Left ventricle myocardium inferior (tissue), 1 donor: ENCODE results near the gene CTTN. TPM values are rescaled to one million over a fixed set of nuclear protein-coding genes. Genes with fewer than 3 reads are reported as not detected.

Source experiments
- DNase-seq: peaks from one replicate; pipeline ENCODE4 v3.0.0-alpha.2; 2020
- H3K27ac ChIP-seq: fragments of 200-600 bp; replicated peaks from 2 replicates; pipeline ENCODE4 v1.8.0; 2021
- H3K27me3 ChIP-seq: fragments of 200-600 bp; 2 replicates; pipeline ENCODE4 v1.8.0; 2021; ENCODE audit warnings: low read depth
- H3K36me3 ChIP-seq: fragments of 200-600 bp; 2 replicates; pipeline ENCODE4 v1.8.0; 2021
- H3K4me1 ChIP-seq: fragments of 200-600 bp; 2 replicates; pipeline ENCODE4 v1.8.0; 2021
- H3K4me3 ChIP-seq: fragments of 200-600 bp; 2 replicates; pipeline ENCODE4 v1.8.0; 2021; ENCODE audit warnings: mild to moderate bottlenecking, moderate library complexity
- H3K9me3 ChIP-seq: fragments of 200-600 bp; replicated peaks from 2 replicates; pipeline ENCODE4 v1.8.0; 2021
- intact Hi-C: fragments of 100-400 bp; cut with micrococcal nuclease; formaldehyde crosslinking; loops from one replicate; pipeline ENCODE4 v1.11.0; 2022
- total RNA-seq: library from RNA; stranded (reverse); fragmentation: NEBNext Ultra II Directional; extraction: Animal tissue kit (Norgen Biotek cat#: 25700); gene quantifications from one replicate; pipeline ENCODE4 v1.2.1, GENCODE V29; 2021
- TF ChIP-seq, protein P1 (sequence below): fragments of 200-600 bp; IDR thresholded peaks from 2 replicates; pipeline ENCODE4 v1.8.0; 2021; ENCODE audit warnings: antibody characterized with exemption, mild to moderate bottlenecking, borderline replicate concordance
- donor health status: DM: no; HTN: yes; CAD: no; lungs with severe emphysema.

Gene CTTN
- total RNA-seq, 1 donor from 2014 or later, result 144 TPM

DNA sequence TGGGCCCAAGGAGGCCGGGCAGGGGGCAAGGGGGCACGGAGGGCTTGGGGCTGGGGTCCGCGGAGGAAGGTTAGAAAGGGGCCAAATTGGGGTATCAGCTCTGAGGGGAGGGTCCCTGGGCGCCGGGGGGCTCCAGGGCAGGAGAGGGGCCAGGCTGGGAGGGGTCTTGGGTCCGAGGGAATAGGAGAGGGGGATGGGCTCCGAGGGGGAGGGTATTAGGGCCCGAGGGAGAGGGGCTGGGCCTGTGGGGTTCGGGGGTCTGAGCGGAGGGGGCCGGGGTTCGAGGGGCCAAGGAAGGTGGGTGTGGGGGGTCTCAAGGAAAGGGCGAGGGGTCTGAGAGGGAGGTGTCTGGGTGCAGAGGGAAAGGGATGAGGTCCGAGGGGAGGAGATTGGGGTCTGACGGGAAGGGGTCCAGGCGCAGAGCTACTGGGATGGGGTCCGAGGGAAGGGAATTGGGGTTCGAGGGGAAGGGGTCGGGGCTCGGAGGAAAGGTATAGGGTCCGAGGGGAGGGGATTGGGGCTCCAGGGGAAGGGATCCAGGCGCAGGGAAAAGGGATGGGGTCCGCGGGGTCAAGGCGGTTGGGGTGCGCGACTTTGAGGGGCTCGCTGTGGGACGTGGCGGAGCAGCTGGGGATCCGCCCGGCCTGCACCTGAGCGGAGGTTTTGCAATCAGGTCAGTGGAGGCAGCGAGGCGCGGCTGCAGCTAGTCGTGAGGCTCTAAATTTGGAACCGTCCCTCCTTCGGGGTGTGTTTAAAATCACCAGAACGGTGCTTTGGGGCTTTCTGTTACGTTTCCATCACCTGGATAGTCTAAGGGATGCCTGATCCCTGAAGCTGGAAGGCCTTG is 728 bp downstream of the CTTN start:
- Histone ChIP-seq H3K27ac (peak overlapping the region; percentile 82), H3K27me3 (no peaks in the 10 kb centered on the region), H3K36me3 (peaks cover 4% of the 10 kb centered on the region), H3K4me3 (peak overlapping the region; percentile 96), H3K4me1 (peaks cover 72% of the 10 kb centered on the region), H3K9me3 (no peaks in the 10 kb centered on the region)
- TF ChIP-seq, protein P1, sequence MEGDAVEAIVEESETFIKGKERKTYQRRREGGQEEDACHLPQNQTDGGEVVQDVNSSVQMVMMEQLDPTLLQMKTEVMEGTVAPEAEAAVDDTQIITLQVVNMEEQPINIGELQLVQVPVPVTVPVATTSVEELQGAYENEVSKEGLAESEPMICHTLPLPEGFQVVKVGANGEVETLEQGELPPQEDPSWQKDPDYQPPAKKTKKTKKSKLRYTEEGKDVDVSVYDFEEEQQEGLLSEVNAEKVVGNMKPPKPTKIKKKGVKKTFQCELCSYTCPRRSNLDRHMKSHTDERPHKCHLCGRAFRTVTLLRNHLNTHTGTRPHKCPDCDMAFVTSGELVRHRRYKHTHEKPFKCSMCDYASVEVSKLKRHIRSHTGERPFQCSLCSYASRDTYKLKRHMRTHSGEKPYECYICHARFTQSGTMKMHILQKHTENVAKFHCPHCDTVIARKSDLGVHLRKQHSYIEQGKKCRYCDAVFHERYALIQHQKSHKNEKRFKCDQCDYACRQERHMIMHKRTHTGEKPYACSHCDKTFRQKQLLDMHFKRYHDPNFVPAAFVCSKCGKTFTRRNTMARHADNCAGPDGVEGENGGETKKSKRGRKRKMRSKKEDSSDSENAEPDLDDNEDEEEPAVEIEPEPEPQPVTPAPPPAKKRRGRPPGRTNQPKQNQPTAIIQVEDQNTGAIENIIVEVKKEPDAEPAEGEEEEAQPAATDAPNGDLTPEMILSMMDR, result no peak
- DNase-seq, result no peak
- intact Hi-C loops, result no loop called here

DNA sequence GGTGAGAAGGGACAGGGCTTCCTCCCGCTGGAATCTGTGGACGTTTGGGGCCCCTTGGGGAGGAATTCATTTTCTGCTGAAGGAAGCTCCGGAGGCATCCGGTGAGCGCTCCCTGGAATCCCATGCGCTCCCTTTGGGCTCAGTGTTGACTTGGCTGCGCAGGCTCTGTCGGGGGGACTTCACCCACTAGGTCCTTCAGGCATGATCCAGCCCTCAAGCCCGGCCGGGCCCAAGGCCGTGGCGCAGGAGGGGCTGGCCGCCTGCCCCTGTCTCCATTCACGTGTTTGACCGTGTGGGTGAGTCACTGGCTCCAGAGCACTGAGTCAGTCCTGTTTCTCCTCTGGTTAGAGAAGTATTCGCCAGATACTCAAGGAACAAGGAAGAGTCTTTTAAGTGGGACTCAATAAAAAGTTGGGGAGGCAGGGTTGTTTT is 1.4 kb downstream of the CTTN start:
- intact Hi-C loops, result no loop called here
- TF ChIP-seq, protein P1, result no peak
- H3K4me1 ChIP-seq, result peaks cover 79% of the 10 kb centered on the region
- H3K4me3 ChIP-seq, result peak overlapping the region; percentile 96
- H3K27me3 ChIP-seq, result no peaks in the 10 kb centered on the region
- DNase-seq, result peak; percentile 77
- peak overlapping the region; percentile 82 for H3K27ac ChIP-seq
- peaks cover 2% of the 10 kb centered on the region for H3K36me3 ChIP-seq
- no peaks in the 10 kb centered on the region for H3K9me3 ChIP-seq

DNA sequence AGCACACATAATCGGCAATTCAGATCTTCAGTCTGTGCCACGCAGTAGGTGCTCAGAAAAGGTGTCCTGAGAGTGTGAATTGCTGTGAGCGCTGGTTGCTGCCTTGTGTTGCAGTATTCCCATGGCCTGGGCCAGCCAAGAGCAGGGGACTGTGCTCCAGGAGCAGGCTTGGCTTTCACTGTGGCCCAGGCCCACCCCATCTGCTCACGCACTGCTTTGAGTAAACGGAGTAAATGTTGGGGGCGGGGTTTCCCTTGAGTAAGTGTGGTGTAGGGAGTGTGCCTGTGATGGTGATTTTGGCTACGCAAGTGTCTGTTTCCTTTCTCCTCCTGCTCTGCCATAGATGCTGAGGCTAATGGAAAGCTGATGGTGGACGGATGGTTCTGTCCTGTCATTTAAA is 2.3 kb downstream of the CTTN start:
- peak overlapping the region; percentile 82 for H3K27ac ChIP-seq
- no peak for DNase-seq
- TF ChIP-seq, protein P1, result no peak
- H3K9me3 ChIP-seq, result no peaks in the 10 kb centered on the region
- intact Hi-C loops, result no loop called here
- no peaks in the 10 kb centered on the region for H3K27me3 ChIP-seq
- peak overlapping the region; percentile 96 for H3K4me3 ChIP-seq
- peaks cover 6% of the 10 kb centered on the region for H3K36me3 ChIP-seq
- H3K4me1 ChIP-seq, result peaks cover 88% of the 10 kb centered on the region

DNA sequence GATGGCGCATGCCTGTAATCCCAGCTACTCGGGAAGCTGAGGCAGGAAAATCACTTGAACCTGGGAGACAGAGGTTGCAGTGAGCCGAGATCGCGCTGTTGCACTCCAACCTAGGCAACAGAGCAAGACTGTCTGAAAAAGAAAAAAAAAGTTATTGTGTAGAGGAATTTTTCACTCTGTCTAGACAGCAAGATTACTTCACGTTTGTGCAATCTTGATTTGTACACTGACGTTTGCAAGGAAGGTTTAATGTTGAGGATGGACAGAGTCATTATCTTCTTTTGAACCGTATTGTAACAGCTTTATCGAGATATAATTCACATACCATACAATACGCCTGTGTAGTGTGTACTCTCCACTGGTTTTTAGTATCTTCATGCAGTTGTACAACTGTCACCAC is 3.7 kb downstream of the CTTN start:
- TF ChIP-seq, protein P1, result no peak
- Histone ChIP-seq H3K9me3 (no peaks in the 10 kb centered on the region), H3K4me3 (no peak overlapping the region), H3K27ac (peak overlapping the region; percentile 70), H3K4me1 (peaks cover 97% of the 10 kb centered on the region), H3K27me3 (no peaks in the 10 kb centered on the region), H3K36me3 (peaks cover 20% of the 10 kb centered on the region)
- intact Hi-C loops, result no loop called here
- no peak for DNase-seq

DNA sequence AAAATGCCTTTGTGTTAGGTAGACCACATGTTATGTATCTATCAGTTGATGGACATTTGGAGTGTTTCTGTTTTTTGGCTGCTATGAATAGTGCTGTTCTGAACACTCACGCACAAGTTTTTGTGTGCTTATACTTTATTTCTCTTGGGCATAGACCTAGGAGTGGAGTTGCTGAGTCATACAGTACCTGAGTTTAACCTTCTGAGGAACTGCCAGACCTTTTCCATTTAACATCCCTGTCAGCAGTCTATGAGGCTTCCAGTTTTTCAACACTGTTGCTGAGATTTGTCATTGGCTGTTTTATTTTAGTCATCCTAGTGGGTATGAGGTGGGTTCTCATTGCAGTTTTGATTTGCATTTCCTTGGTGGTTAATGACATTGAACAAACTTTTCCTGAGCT is 4.4 kb downstream of the CTTN start:
- TF ChIP-seq, protein P1, result no peak
- Histone ChIP-seq H3K4me3 (no peak overlapping the region), H3K36me3 (peaks cover 26% of the 10 kb centered on the region), H3K27ac (peak overlapping the region; percentile 70), H3K9me3 (no peaks in the 10 kb centered on the region), H3K27me3 (no peaks in the 10 kb centered on the region), H3K4me1 (peaks cover 96% of the 10 kb centered on the region)
- DNase-seq, result no peak
- intact Hi-C loops, result no loop called here
